Vagina (tissue), 2 donors: Measurements from ENCODE around the gene RGS10. TPM values are rescaled to one million over a fixed set of nuclear protein-coding genes. Genes with fewer than 3 reads are reported as not detected.

ENCODE experiments used
- DNase-seq, 2 donors: peaks; one replicate each; pipeline ENCODE4 v3.0.0-alpha.2; 2017; ENCODE audit errors: extremely low spot score in 2 of 2
- H3K27ac ChIP-seq: fragments of 200-600 bp; sonication (generic); one replicate; pipeline ENCODE4 v1.5.1; 2019
- H3K27me3 ChIP-seq: fragments of 200-600 bp; sonication (generic); one replicate; pipeline ENCODE4 v1.5.1; 2019
- H3K36me3 ChIP-seq, 2 donors: fragments of 200-600 bp; sonication (generic); one replicate each; pipeline ENCODE4 v1.5.1; 2017 to 2019
- H3K4me1 ChIP-seq: fragments of 200-600 bp; sonication (generic); one replicate; pipeline ENCODE4 v1.5.1; 2019
- H3K4me3 ChIP-seq, 2 donors: fragments of 200-600 bp; sonication (generic); 1 replicate in 1 of 2; 2 replicates in 1 of 2; pipeline ENCODE4 v1.5.1; 2016 to 2019
- H3K9me3 ChIP-seq: fragments of 200-600 bp; sonication (generic); one replicate; pipeline ENCODE4 v1.5.1; 2019
- POLR2A ChIP-seq, 2 donors: fragments of 450-650 bp; IDR thresholded peaks; one replicate each; pipeline ENCODE4 v1.6.1; 2017; ENCODE audit warnings: antibody characterized with exemption in 2 of 2, mild to moderate bottlenecking in 2 of 2, moderate library complexity in 2 of 2
- POLR2AphosphoS5 ChIP-seq, 2 donors: sonication (generic); formaldehyde crosslinking; IDR thresholded peaks; one replicate each; pipeline ENCODE4 v1.9.0; 2017; ENCODE audit warnings: antibody characterized with exemption in 2 of 2, mild to moderate bottlenecking in 2 of 2, low read depth in 1 of 2; ENCODE audit not compliant: insufficient read depth in 1 of 2
- intact Hi-C: fragments of 100-400 bp; cut with DNase I; formaldehyde crosslinking; loops from one replicate; pipeline ENCODE4 v1.15.1; 2023
- total RNA-seq: library from RNA; depleted of rRNA; stranded (reverse); fragments of >200 nt; gene quantifications from one replicate; pipeline ENCODE4 v1.2.3, GENCODE V29; 2016
- TF ChIP-seq, protein P1 (sequence below), 3 experiments: fragments of 450-650 bp in 2 of 3; fragments of 200-600 bp in 1 of 3; sonication (generic) in 1 of 3; IDR thresholded peaks; one replicate each; pipeline ENCODE4 v1.5.1; 2017 to 2019; ENCODE audit warnings: antibody characterized with exemption in 3 of 3, mild to moderate bottlenecking in 2 of 3, moderate library complexity in 2 of 3

RGS10 gene
- total RNA-seq, 1 donor from 2014 or later, result 63.6 TPM

DNA sequence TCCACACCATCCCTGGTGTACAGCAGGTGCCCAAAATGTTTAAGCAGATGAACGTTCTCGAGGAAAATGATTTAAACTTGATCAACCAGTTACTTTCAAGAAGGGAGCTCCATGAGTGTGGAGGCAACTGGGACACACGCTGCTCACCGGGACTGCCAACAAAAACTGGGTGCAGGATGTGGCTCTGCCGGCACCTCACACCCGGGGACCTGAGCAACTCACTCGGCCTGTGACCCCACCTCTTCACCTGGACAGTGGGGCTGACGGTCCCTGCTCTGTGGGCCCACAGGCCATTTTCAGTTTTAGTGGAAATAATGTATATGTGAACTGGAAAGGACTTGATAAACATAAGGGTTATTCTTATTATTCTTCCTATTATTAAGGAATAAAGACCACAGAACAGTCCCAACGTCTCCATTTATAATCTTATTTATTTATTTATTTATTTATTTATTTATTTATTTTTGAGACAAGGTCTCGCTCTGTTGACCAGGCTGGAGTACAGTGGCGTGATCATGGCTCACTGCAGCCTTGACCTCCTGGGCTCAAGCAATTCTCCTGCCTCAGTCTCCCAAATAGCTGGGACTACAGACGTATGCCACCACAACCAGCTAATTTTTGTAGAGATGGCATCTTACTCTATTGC is 60.6 kb downstream of the RGS10 start:
- Histone ChIP-seq H3K9me3 (no peaks in the 10 kb centered on the region), H3K36me3 (no peaks in the 10 kb centered on the region), H3K27ac (no peak overlapping the region), H3K27me3 (no peaks in the 10 kb centered on the region), H3K4me3 (no peak overlapping the region), H3K4me1 (peaks cover 5% of the 10 kb centered on the region)
- intact Hi-C loops, result no loop called here
- no peak for TF ChIP-seq POLR2AphosphoS5 (IDR thresholded peaks at IDR 0.05; ENCODE audit: insufficient read depth in 1 of 2, low read depth in 1 of 2)
- TF ChIP-seq, protein P1, sequence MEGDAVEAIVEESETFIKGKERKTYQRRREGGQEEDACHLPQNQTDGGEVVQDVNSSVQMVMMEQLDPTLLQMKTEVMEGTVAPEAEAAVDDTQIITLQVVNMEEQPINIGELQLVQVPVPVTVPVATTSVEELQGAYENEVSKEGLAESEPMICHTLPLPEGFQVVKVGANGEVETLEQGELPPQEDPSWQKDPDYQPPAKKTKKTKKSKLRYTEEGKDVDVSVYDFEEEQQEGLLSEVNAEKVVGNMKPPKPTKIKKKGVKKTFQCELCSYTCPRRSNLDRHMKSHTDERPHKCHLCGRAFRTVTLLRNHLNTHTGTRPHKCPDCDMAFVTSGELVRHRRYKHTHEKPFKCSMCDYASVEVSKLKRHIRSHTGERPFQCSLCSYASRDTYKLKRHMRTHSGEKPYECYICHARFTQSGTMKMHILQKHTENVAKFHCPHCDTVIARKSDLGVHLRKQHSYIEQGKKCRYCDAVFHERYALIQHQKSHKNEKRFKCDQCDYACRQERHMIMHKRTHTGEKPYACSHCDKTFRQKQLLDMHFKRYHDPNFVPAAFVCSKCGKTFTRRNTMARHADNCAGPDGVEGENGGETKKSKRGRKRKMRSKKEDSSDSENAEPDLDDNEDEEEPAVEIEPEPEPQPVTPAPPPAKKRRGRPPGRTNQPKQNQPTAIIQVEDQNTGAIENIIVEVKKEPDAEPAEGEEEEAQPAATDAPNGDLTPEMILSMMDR (IDR thresholded peaks at IDR 0.05), result no peak
- no peak for TF ChIP-seq POLR2A (IDR thresholded peaks at IDR 0.05)
- no peak for DNase-seq

DNA sequence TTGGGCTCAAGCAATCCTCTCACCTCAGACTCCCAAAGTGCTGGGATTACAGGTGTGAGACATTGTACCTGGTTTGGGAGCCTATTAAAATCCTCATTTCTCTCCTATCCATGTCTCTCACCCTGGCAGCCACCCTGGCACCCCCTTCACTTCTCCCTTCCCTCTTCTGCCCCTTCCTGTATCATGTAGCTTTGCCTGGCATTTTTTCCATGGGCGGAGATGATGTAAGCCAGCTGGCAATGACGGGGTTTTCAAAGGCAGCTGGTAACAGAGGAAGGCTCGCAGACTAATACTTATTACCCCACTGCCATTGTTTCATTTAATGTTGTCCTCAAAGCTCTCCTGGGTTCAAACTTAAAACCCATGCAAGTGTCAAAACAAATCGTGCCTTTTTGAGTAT is 61.9 kb downstream of the RGS10 start:
- no peak for DNase-seq
- TF ChIP-seq, protein P1 (IDR thresholded peaks at IDR 0.05), result no peak
- TF ChIP-seq POLR2AphosphoS5 (IDR thresholded peaks at IDR 0.05; ENCODE audit: insufficient read depth in 1 of 2, low read depth in 1 of 2), result no peak
- no peak for TF ChIP-seq POLR2A (IDR thresholded peaks at IDR 0.05)
- Histone ChIP-seq H3K36me3 (no peaks in the 10 kb centered on the region), H3K9me3 (no peaks in the 10 kb centered on the region), H3K27ac (no peak overlapping the region), H3K4me1 (peaks cover 5% of the 10 kb centered on the region), H3K4me3 (no peak overlapping the region), H3K27me3 (no peaks in the 10 kb centered on the region)
- intact Hi-C loops, result no loop called here

DNA sequence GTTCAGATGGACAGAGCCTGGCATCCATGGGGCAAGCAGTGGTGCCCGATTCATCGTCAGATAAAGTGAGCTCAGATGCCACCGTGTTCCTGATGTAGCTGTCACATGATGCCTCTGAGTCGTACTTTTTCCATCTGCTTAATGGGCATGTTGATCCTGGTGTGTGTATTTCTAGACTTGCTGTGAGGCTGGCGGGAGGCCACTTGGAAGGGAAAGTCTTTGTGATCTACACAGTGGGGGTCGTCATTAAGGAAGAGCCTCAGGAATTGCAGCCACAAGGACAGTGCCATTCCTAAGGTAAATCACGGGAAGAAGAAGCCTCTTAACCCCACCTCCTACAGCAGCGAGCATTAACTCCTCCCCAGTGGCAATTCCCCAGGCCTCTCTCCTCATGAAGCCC is 63.0 kb downstream of the RGS10 start:
- no peak for DNase-seq
- Histone ChIP-seq H3K36me3 (no peaks in the 10 kb centered on the region), H3K4me3 (no peak overlapping the region), H3K27me3 (no peaks in the 10 kb centered on the region), H3K9me3 (no peaks in the 10 kb centered on the region), H3K27ac (no peak overlapping the region), H3K4me1 (peaks cover 5% of the 10 kb centered on the region)
- no peak for TF ChIP-seq POLR2A (IDR thresholded peaks at IDR 0.05)
- intact Hi-C loops, result no loop called here

DNA sequence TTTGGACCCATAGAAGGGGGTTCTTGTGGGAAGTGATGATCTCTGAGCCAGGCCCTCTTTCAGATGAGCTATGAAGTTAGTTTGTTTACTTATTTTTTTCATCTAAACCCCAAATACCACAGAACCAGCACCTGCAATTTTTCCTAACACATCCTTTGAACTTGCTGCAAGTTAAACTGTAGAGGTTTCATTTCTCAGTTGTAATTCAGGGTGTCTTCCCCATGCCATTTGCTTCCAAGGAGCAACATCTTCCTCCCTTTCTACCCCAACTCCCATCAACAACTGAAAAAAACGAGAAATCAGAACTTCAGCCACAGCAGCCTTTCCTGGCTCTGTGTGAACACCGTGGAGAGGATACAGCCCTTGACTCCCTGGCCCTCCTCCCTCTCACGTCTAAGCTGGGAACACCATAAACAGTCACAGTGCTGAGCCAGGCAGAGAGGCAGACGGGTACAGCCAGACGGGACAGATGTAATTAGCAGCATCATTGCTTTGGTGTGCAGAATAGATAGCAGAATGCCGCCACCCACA is 63.6 kb downstream of the RGS10 start:
- Histone ChIP-seq H3K4me3 (no peak overlapping the region), H3K4me1 (peaks cover 5% of the 10 kb centered on the region), H3K36me3 (no peaks in the 10 kb centered on the region), H3K27ac (no peak overlapping the region), H3K9me3 (no peaks in the 10 kb centered on the region), H3K27me3 (no peaks in the 10 kb centered on the region)
- intact Hi-C loops, result no loop called here
- DNase-seq, result no peak
- TF ChIP-seq, protein P1 (IDR thresholded peaks at IDR 0.05), result no peak
- no peak for TF ChIP-seq POLR2AphosphoS5 (IDR thresholded peaks at IDR 0.05; ENCODE audit: insufficient read depth in 1 of 2, low read depth in 1 of 2)
- TF ChIP-seq POLR2A (IDR thresholded peaks at IDR 0.05), result no peak

DNA sequence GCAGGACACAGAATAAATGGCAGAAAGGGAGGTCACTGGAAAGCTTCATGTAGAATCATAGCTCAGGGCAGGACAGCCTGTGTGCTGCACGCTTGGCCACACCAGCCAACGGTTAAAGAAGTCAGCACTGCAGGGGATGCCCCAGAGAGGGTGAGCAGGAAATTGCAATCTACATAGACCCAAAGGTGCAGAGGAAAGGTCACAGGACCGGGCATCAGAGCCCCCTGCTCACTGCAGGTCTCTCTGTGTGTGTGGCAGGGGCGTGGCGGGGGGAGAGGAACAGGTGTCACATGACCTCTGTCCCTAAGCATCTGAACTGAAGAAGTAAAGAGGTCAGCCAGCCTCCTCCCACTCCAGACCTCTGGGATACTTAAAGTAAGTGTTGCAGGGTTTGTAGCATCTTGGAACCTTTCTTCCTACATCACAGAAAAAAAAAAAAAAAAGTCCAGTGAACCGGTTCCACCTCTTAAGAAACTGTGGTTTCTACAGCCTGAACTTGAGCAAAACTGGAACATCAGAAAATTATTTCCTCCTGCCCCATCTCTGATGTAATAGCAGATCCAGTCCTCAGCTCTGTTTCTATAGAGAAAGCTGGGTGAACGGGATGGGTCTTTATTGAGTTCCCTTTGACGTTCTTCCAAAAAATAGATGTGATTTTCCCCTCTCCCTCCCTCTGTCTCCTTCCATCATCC is 64.3 kb downstream of the RGS10 start:
- H3K36me3 ChIP-seq, result no peaks in the 10 kb centered on the region
- H3K4me1 ChIP-seq, result peaks cover 5% of the 10 kb centered on the region
- no peaks in the 10 kb centered on the region for H3K27me3 ChIP-seq
- DNase-seq, result no peak
- intact Hi-C loops, result no loop called here
- no peak overlapping the region for H3K27ac ChIP-seq
- TF ChIP-seq POLR2A (IDR thresholded peaks at IDR 0.05), result no peak
- no peak for TF ChIP-seq POLR2AphosphoS5 (IDR thresholded peaks at IDR 0.05; ENCODE audit: insufficient read depth in 1 of 2, low read depth in 1 of 2)
- TF ChIP-seq, protein P1 (IDR thresholded peaks at IDR 0.05), result no peak
- H3K4me3 ChIP-seq, result no peak overlapping the region
- no peaks in the 10 kb centered on the region for H3K9me3 ChIP-seq
